ENCODE data around the gene AURKA.
"Not testable (repeated sequence)": the region's sequence is repeated elsewhere in the genome, so short reads cannot be mapped to it uniquely, and the experiment has no call there.

AURKA gene

GRCh38 chr20:56422076-56422823 lies 30.2 kb upstream of the AURKA start:
- FAIRE-seq (peak; percentile 95), DNase-seq (ENCODE audit: low spot score) (peak; percentile 83)

DNA sequence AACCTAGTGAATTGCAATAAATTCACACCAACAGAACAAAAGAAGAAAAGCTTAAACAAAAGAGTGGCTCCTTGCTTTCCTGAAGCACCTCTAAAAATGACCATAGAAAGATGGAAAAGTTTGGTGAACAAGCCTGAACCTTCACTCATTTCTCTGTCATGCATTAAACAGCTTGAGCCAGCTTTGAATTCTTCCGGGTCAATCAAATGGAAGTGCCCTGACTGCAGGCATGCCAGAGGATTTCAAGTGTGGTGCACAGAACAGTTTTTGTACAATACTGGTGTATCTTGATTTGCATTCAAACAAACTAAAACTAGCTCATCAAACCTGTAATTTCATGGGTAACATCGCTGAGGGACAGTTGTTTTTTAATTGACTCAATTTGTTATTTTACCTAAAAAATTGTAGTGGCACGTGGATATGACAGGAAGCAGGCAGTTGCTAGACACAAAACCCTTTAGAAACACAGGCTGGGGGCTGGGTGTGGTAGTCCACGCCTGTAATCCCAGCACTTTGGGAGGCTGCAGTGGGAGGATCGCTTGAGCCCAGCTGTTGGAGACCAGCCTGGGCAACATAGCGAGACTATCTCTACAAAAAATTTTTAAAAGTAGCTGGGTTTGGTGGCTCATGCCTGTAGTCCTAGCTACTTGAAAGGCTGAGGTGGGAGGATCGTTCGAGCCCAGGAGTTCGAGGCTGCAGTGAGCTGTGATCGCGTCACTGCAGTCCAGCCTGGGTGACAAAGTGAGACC lies 29.1 kb upstream of the AURKA start:
- FAIRE-seq, result no peak
- DNase-seq (ENCODE audit: low spot score), result no peak

DNA sequence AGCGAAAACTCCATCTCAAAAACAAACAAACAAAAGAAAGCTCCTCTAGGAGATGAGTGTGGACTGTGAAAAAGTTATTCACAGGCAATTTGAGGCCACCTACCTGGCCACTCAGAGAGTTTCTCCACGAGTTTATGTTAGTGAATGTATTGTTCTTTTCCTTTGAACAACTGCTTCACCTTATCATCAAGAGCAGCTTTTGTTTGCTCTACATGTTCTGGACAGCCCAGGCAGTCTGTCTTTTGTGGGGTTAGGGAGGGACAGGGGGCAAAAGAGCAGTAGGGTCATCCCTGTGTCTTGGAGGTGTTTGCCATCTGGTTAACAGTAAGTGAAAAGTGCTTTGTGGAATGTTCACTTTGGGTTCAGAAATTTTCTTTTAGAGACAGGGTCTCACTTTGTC lies 28.0 kb upstream of the AURKA start:
- no peak for FAIRE-seq
- DNase-seq (ENCODE audit: low spot score), result no peak

GRCh38 chr20:56418385-56418861 lies 26.4 kb upstream of the AURKA start:
- no peak for FAIRE-seq
- no peak for DNase-seq (ENCODE audit: low spot score)

GRCh38 chr20:56417911-56418310 lies 25.9 kb upstream of the AURKA start:
- FAIRE-seq, result no peak
- no peak for DNase-seq (ENCODE audit: low spot score)

- FAIRE-seq, result no peak
Observed at GRCh38 chr20:56417402-56417801, 25.4 kb upstream of the AURKA start.

DNA sequence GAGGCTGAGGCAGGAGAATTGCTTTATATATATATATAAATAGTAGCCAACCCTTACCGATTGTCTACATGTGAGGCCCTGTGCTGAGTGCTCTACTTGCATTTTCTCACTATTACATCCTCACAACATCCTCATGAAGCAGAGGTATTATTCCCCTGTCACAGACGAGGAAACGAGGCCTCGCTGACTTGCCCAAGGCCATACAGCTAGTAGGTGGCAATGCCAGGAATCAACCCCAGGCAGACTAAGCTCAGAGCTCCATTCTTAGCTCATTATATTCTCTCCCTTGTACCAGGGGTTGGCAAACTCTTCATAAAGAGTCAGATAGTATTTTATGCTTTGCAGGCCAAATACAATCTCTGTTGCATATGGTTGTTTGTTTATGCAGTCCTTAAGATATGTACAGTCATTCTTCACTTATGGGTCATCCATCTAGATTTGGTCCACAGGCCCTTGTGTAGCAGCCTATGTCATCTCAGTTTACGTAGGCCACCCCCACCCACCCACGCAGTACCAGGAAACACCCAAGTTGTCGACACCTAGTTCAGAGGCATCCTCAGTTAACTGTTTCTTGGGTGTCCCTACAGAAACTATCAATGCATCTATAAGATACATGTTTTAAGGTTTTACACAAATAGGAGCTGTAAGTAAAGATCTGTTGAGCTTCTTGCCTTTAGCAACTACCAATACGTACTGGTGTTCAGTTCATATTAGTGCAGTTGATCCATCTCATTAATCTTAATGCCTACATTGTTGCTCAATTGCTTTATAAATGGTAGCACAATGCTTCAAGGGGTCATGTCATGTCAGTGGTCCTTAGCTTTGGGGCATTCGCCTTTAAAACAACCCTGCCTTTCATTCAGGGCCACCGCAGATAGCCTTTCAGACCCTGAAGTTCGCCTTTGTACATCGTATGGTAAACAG lies 23.1 kb upstream of the AURKA start:
- DNase-seq (ENCODE audit: low spot score) (no peak), FAIRE-seq (no peak)

More at GRCh38 chr20:56417402-56417801, 25.4 kb upstream of the AURKA start:
- DNase-seq (ENCODE audit: low spot score), result no peak

DNA sequence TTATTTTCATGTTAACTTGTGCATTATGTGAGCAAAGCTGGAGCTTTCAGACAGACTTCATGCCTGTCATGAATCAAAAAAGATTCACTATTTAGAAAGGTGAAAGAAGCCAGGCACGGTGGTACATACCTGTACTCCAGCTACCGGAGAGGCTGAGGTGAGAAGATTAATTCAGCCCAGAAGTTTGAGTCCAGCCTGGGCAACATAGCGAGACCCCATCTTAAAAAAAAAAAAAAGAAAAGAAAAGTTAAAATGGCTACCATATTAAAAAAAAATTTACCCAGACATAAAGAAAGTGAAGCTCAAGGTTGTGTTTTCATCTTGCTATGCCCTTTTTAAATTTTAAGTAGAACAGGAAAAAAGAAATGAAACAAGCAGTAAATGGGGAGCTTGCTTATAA lies 20.9 kb upstream of the AURKA start:
- DNase-seq (ENCODE audit: low spot score), result no peak
- no peak for FAIRE-seq

- no peak for FAIRE-seq
- no peak for DNase-seq (ENCODE audit: low spot score)
Observed at GRCh38 chr20:56412473-56412790, 20.4 kb upstream of the AURKA start.

- DNase-seq (ENCODE audit: low spot score) (no peak), FAIRE-seq (no peak)
Observed at GRCh38 chr20:56411759-56412472, 19.9 kb upstream of the AURKA start, which contains the start of gene CASS4. Gene CASS4, plus strand, starts transcription at chr20:56412260. Its CDS starts 199 bp downstream, at chr20:56412459.

GRCh38 chr20:56411287-56411686 lies 19.3 kb upstream of the AURKA start:
- FAIRE-seq; DNase-seq (ENCODE audit: low spot score): not testable (repeated sequence)

GRCh38 chr20:56409956-56410355 lies 17.9 kb upstream of the AURKA start:
- DNase-seq (ENCODE audit: low spot score) (no peak), FAIRE-seq (no peak)

DNA sequence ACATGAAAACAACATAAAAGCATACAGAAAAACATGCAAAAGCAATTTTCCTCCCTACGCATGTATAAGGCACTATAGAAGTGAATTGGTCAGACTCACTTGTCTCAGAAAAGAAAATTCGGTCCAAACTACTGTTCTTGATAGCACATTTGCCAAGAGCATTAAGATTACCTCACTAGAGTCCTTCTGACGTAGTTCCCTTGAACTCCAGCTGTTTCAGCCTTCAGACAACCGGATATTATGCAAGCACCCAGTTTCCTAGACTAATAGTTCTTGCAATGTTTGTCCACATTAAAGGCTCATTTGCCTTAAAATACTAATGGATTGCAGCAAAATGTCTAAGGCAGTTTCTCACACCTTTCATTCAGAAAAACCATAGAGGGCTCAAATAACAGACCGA lies 17.5 kb upstream of the AURKA start:
- DNase-seq (ENCODE audit: low spot score) (no peak), FAIRE-seq (no peak)

- DNase-seq (ENCODE audit: low spot score) (no peak), FAIRE-seq (no peak)
Observed at GRCh38 chr20:56406910-56407309, 14.9 kb upstream of the AURKA start.

- FAIRE-seq, result not testable (repeated sequence)
Observed at GRCh38 chr20:56405356-56405755, 13.3 kb upstream of the AURKA start.

GRCh38 chr20:56403465-56403864 lies 11.4 kb upstream of the AURKA start:
- DNase-seq (ENCODE audit: low spot score) (no peak), FAIRE-seq (no peak)

More at GRCh38 chr20:56405356-56405755, 13.3 kb upstream of the AURKA start:
- not testable (repeated sequence) for DNase-seq (ENCODE audit: low spot score)

- FAIRE-seq (peak; percentile 34), DNase-seq (ENCODE audit: low spot score) (peak; percentile 27)
Observed at GRCh38 chr20:56400001-56400640, 8.1 kb upstream of the AURKA start.

GRCh38 chr20:56395166-56395565 lies 3.2 kb upstream of the AURKA start:
- DNase-seq (ENCODE audit: low spot score) (no peak), FAIRE-seq (no peak)

DNA sequence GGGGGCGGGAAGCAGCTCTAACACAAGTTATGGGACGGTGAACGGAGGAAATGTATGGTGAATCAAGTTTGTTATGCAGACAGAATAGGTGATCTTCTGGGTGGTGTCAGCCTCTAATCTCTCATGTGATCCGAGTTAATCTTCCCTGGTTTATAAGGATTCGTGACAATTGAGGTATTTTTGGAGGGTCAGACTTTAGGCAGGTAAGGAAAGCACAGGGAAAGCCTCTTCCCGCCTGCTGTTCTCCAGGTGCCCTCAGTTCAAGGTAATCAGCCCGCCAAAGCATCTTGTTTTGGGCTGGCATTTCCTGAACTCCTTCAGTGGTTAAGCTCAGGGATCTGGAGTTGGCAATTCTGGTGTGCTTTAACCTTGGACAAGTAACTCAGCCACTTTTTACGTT lies 1.6 kb upstream of the AURKA start:
- FAIRE-seq, result no peak

DNA sequence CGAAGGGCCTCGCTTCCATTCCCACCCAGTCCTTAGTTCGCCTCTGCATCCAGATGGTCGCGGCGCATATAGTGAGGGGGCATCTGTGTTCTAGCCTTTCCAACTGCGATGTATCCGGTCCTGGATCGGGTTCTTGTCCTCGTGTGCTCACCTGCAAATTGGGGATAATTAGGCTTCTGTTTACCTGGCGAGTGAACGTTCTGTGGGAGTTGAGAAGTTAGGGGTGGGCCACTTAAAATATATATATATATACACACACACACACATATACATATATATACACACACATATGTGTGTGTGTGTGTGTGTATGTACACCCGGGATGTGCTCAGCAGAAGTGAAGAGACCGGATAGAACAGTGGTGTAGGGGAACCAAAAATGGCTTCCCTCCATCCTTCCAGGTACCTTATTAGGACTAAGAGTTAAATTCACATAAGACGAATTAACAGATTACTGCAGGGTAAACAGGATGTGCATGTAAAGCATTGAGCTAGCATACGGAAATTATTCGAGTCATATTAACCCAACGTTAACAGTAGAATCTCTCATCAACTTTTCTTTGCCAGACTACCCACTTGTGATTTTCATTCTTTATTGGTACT lies 967 bp upstream of the AURKA start:
- DNase-seq (ENCODE audit: low spot score), result no peak
- FAIRE-seq, result no peak

More for the DNA sequence above, 1.6 kb upstream of the AURKA start:
- DNase-seq (ENCODE audit: low spot score), result no peak

Data from RCC 7860 (cell line).